ENCODE data around the gene SCYGR3. TPM values are rescaled to one million over a fixed set of nuclear protein-coding genes. Genes with fewer than 3 reads are reported as not detected.

SCYGR3 gene
- total RNA-seq, 1 experiment from 2014 or later, result not detected

GRCh38 chr2:227607941-227608340 is 6.7 kb downstream of the SCYGR3 start:
- H3K4me3 Mint-ChIP-seq, result no peak overlapping the region

More at GRCh38 chr2:227607941-227608340, 6.7 kb downstream of the SCYGR3 start:
- H3K27ac Mint-ChIP-seq, result no peak overlapping the region
- Histone ChIP-seq H3K23me2 (ENCODE audit: insufficient read length, low read depth, low read length, poor library complexity, severe bottlenecking) (no peaks in the 10 kb centered on the region), H2AK5ac (ENCODE audit: insufficient read length, low read length) (no peak overlapping the region), H3K4me1 (ENCODE audit: insufficient read depth, low read length) (no peaks in the 10 kb centered on the region), H3K4me2 (ENCODE audit: insufficient read depth, insufficient read length, low read length) (no peak overlapping the region), H4K91ac (ENCODE audit: insufficient read length, low read depth, low read length) (no peak overlapping the region), H2BK15ac (ENCODE audit: low read depth, low read length) (no peak overlapping the region), H2BK20ac (ENCODE audit: low read depth, low read length, poor library complexity, severe bottlenecking) (no peak overlapping the region), H3K27ac (ENCODE audit: insufficient read length, low read depth, low read length) (no peak overlapping the region), H4K20me1 (ENCODE audit: control insufficient read depth, insufficient read depth, insufficient read length) (no peaks in the 10 kb centered on the region), H3K9me3 (ENCODE audit: control insufficient read depth, low read depth, low read length) (no peaks in the 10 kb centered on the region), H4K5ac (ENCODE audit: insufficient read length, low read depth, low read length) (no peak overlapping the region), H2BK5ac (ENCODE audit: insufficient read length, low read length) (no peak overlapping the region), H3K23ac (ENCODE audit: insufficient read length, low read depth, low read length) (no peak overlapping the region), H3K4ac (ENCODE audit: low read depth, low read length) (no peak overlapping the region), H3K27me3 (ENCODE audit: insufficient read depth, low read length) (no peaks in the 10 kb centered on the region), H3K56ac (ENCODE audit: insufficient read length, low read depth, low read length) (no peak overlapping the region), H3K18ac (ENCODE audit: insufficient read length, low read depth, low read length) (no peak overlapping the region), H4K8ac (replicated peaks; ENCODE audit: insufficient read length, low read depth, low read length) (no peak overlapping the region), H2BK12ac (ENCODE audit: insufficient read length, low read depth, low read length) (no peak overlapping the region), H3T11ph (ENCODE audit: low read length) (no peak overlapping the region), H3K79me1 (ENCODE audit: insufficient read depth, low read depth, low read length, poor library complexity, severe bottlenecking) (no peaks in the 10 kb centered on the region), H3K14ac (ENCODE audit: insufficient read depth, low read length) (no peak overlapping the region), H2AFZ (ENCODE audit: low read length) (no peak overlapping the region), H3K79me2 (ENCODE audit: insufficient read depth, low read length) (no peaks in the 10 kb centered on the region), H3K9ac (ENCODE audit: extremely low read depth, insufficient read length, low read length) (no peak overlapping the region), H2BK120ac (ENCODE audit: low read depth, low read length, poor library complexity, severe bottlenecking) (no peak overlapping the region)
- H3K9me3 Mint-ChIP-seq, result no peaks in the 10 kb centered on the region; a peak in 1 of 5 replicates
- H3K36me3 Mint-ChIP-seq (ENCODE audit: insufficient read depth in 1 of 3, low read depth in 3 of 3), result no peaks in the 10 kb centered on the region; a peak in 1 of 7 replicates
- DNase-seq, result no peak
- H3K27me3 Mint-ChIP-seq (ENCODE audit: low read depth), result peaks cover 2% of the 10 kb centered on the region; the same call in 1 of the 2 replicates
- no peaks in the 10 kb centered on the region for H3K4me1 Mint-ChIP-seq
- no CpG with 5 or more reads among the region's 3 CpGs for WGBS (ENCODE audit: extremely low coverage, insufficient read length, low lambda C conversion rate)
- TF ChIP-seq CTCF (conservative IDR thresholded peaks at IDR 0.05), result no peak
